HEK293 (cell line): ENCODE measurements around the gene BCLAF1.

Experiments
- PBX3 ChIP-seq: sonication (generic); formaldehyde crosslinking; IDR thresholded peaks from 2 replicates; pipeline ENCODE4 v1.8.1; 2022; ENCODE audit warnings: mild to moderate bottlenecking, moderate library complexity, missing genetic modification reagents
- PRDM10 ChIP-seq: fragments of 450-650 bp; formaldehyde crosslinking; IDR thresholded peaks from 2 replicates; pipeline ENCODE4 v1.5.1; 2016; ENCODE audit warnings: missing biosample characterization, missing genetic modification characterization
- RBAK ChIP-seq: fragments of 450-650 bp; formaldehyde crosslinking; IDR thresholded peaks from 2 replicates; pipeline ENCODE4 v1.5.1; 2016; ENCODE audit warnings: missing biosample characterization, missing genetic modification characterization
- SP7 ChIP-seq: fragments of 450-650 bp; formaldehyde crosslinking; IDR thresholded peaks from 2 replicates; pipeline ENCODE4 v1.5.1; 2016; ENCODE audit warnings: missing biosample characterization, missing genetic modification characterization
- TRIM28 ChIP-seq: IDR thresholded peaks from 2 replicates; pipeline ENCODE4 v1.6.1; 2011; ENCODE audit warnings: low read length, control low read depth, borderline replicate concordance
- ZEB2 ChIP-seq: fragments of 450-650 bp; formaldehyde crosslinking; IDR thresholded peaks from 2 replicates; pipeline ENCODE4 v1.5.1; 2016; ENCODE audit warnings: missing biosample characterization, missing genetic modification characterization
- ZFP41 ChIP-seq: fragments of 450-650 bp; formaldehyde crosslinking; IDR thresholded peaks from 2 replicates; pipeline ENCODE4 v1.5.1; 2016; ENCODE audit warnings: missing biosample characterization, missing genetic modification characterization, borderline replicate concordance
- ZNF404 ChIP-seq: fragments of 450-650 bp; formaldehyde crosslinking; IDR thresholded peaks from 2 replicates; pipeline ENCODE4 v1.5.1; 2017; ENCODE audit warnings: missing biosample characterization, missing genetic modification characterization
- ZNF530 ChIP-seq: fragments of 450-650 bp; formaldehyde crosslinking; IDR thresholded peaks from 2 replicates; pipeline ENCODE4 v1.5.1; 2016; ENCODE audit warnings: low read depth, missing biosample characterization, missing genetic modification characterization
- ZNF600 ChIP-seq: fragments of 450-650 bp; formaldehyde crosslinking; IDR thresholded peaks from 2 replicates; pipeline ENCODE4 v1.5.1; 2016; ENCODE audit warnings: missing biosample characterization, missing genetic modification characterization
- ZNF639 ChIP-seq: fragments of 450-650 bp; formaldehyde crosslinking; IDR thresholded peaks from 2 replicates; pipeline ENCODE4 v1.5.1; 2016; ENCODE audit warnings: missing biosample characterization, missing genetic modification characterization
- ZNF664 ChIP-seq: fragments of 450-650 bp; formaldehyde crosslinking; IDR thresholded peaks from 2 replicates; pipeline ENCODE4 v1.5.1; 2016; ENCODE audit warnings: missing biosample characterization, missing genetic modification characterization
- ZNF670 ChIP-seq: fragments of 450-650 bp; formaldehyde crosslinking; IDR thresholded peaks from 2 replicates; pipeline ENCODE4 v1.5.1; 2016; ENCODE audit warnings: missing biosample characterization, missing genetic modification characterization, low read depth
- ZNF837 ChIP-seq: fragments of 450-650 bp; formaldehyde crosslinking; IDR thresholded peaks from 2 replicates; pipeline ENCODE4 v1.5.1; 2016; ENCODE audit warnings: missing biosample characterization, missing genetic modification characterization
- TF ChIP-seq, protein P1 (sequence below): fragments of 450-650 bp; formaldehyde crosslinking; IDR thresholded peaks from 2 replicates; pipeline ENCODE4 v1.5.1; 2016; ENCODE audit warnings: missing biosample characterization, missing genetic modification characterization
- TF ChIP-seq, protein P2 (sequence below): fragments of 450-650 bp; formaldehyde crosslinking; IDR thresholded peaks from 2 replicates; pipeline ENCODE4 v1.5.1; 2016; ENCODE audit warnings: missing biosample characterization, missing genetic modification characterization
- TF ChIP-seq, protein P3 (sequence below): fragments of 450-650 bp; formaldehyde crosslinking; IDR thresholded peaks from 2 replicates; pipeline ENCODE4 v1.5.1; 2016; ENCODE audit warnings: missing biosample characterization, missing genetic modification characterization
- TF ChIP-seq, protein P4 (sequence below): fragments of 450-650 bp; formaldehyde crosslinking; conservative IDR thresholded peaks from 2 replicates; pipeline ENCODE4 v1.5.1; 2016; ENCODE audit warnings: low read depth, missing biosample characterization, missing genetic modification characterization
- TF ChIP-seq, protein P5 (sequence below): fragments of 450-650 bp; formaldehyde crosslinking; IDR thresholded peaks from 2 replicates; pipeline ENCODE4 v1.5.1; 2016; ENCODE audit warnings: missing biosample characterization, missing genetic modification characterization, low read depth

The BCLAF1 gene

DNA sequence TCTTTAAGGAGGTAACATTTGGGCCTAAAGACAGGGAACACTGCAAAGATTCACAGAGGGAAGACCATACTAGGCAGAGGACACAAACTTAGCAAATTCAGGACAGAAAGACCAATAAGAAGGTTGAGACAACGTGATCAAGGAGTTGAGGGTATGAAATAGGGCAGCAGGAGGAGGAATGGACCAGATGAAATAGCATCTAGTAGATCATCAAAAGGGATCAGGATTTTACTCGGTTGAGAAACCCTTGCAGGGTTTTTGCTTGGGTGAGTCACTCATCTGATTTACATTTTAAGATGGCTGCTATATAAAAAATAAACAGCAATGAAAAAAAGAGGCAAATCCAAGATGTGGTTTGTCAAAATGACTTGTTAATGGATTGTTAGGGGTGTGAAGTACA, 4.7 kb downstream of the BCLAF1 start (continued):
- TF ChIP-seq, protein P1, sequence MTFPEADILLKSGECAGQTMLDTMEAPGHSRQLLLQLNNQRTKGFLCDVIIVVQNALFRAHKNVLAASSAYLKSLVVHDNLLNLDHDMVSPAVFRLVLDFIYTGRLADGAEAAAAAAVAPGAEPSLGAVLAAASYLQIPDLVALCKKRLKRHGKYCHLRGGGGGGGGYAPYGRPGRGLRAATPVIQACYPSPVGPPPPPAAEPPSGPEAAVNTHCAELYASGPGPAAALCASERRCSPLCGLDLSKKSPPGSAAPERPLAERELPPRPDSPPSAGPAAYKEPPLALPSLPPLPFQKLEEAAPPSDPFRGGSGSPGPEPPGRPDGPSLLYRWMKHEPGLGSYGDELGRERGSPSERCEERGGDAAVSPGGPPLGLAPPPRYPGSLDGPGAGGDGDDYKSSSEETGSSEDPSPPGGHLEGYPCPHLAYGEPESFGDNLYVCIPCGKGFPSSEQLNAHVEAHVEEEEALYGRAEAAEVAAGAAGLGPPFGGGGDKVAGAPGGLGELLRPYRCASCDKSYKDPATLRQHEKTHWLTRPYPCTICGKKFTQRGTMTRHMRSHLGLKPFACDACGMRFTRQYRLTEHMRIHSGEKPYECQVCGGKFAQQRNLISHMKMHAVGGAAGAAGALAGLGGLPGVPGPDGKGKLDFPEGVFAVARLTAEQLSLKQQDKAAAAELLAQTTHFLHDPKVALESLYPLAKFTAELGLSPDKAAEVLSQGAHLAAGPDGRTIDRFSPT (tag by site-specific recombination) = no peak
- no peak; the same call in 1 of the 2 replicates for TF ChIP-seq SP7
- TF ChIP-seq ZFP41 = no peak
- TF ChIP-seq ZNF670 = no peak
- TF ChIP-seq PRDM10 = peak; percentile 92
- peak; percentile 62; the same call in 1 of the 2 replicates for TF ChIP-seq ZNF664 (tag by site-specific recombination)
- TF ChIP-seq PBX3 = no peak
- peak; percentile 51; the same call in 1 of the 2 replicates for TF ChIP-seq TRIM28
- TF ChIP-seq ZNF600 (tag by site-specific recombination) = peak; percentile 50; the same call in 1 of the 2 replicates
- TF ChIP-seq, protein P2, sequence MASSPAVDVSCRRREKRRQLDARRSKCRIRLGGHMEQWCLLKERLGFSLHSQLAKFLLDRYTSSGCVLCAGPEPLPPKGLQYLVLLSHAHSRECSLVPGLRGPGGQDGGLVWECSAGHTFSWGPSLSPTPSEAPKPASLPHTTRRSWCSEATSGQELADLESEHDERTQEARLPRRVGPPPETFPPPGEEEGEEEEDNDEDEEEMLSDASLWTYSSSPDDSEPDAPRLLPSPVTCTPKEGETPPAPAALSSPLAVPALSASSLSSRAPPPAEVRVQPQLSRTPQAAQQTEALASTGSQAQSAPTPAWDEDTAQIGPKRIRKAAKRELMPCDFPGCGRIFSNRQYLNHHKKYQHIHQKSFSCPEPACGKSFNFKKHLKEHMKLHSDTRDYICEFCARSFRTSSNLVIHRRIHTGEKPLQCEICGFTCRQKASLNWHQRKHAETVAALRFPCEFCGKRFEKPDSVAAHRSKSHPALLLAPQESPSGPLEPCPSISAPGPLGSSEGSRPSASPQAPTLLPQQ = peak; percentile 62
- TF ChIP-seq, protein P3, sequence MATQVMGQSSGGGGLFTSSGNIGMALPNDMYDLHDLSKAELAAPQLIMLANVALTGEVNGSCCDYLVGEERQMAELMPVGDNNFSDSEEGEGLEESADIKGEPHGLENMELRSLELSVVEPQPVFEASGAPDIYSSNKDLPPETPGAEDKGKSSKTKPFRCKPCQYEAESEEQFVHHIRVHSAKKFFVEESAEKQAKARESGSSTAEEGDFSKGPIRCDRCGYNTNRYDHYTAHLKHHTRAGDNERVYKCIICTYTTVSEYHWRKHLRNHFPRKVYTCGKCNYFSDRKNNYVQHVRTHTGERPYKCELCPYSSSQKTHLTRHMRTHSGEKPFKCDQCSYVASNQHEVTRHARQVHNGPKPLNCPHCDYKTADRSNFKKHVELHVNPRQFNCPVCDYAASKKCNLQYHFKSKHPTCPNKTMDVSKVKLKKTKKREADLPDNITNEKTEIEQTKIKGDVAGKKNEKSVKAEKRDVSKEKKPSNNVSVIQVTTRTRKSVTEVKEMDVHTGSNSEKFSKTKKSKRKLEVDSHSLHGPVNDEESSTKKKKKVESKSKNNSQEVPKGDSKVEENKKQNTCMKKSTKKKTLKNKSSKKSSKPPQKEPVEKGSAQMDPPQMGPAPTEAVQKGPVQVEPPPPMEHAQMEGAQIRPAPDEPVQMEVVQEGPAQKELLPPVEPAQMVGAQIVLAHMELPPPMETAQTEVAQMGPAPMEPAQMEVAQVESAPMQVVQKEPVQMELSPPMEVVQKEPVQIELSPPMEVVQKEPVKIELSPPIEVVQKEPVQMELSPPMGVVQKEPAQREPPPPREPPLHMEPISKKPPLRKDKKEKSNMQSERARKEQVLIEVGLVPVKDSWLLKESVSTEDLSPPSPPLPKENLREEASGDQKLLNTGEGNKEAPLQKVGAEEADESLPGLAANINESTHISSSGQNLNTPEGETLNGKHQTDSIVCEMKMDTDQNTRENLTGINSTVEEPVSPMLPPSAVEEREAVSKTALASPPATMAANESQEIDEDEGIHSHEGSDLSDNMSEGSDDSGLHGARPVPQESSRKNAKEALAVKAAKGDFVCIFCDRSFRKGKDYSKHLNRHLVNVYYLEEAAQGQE (tag by site-specific recombination) = no peak
- no peak for TF ChIP-seq RBAK (tag by site-specific recombination)
- 0 out of 2 replicates have a peak, but pooled peaks have one; percentile 10 for TF ChIP-seq ZNF639 (tag by site-specific recombination)
- TF ChIP-seq, protein P4, sequence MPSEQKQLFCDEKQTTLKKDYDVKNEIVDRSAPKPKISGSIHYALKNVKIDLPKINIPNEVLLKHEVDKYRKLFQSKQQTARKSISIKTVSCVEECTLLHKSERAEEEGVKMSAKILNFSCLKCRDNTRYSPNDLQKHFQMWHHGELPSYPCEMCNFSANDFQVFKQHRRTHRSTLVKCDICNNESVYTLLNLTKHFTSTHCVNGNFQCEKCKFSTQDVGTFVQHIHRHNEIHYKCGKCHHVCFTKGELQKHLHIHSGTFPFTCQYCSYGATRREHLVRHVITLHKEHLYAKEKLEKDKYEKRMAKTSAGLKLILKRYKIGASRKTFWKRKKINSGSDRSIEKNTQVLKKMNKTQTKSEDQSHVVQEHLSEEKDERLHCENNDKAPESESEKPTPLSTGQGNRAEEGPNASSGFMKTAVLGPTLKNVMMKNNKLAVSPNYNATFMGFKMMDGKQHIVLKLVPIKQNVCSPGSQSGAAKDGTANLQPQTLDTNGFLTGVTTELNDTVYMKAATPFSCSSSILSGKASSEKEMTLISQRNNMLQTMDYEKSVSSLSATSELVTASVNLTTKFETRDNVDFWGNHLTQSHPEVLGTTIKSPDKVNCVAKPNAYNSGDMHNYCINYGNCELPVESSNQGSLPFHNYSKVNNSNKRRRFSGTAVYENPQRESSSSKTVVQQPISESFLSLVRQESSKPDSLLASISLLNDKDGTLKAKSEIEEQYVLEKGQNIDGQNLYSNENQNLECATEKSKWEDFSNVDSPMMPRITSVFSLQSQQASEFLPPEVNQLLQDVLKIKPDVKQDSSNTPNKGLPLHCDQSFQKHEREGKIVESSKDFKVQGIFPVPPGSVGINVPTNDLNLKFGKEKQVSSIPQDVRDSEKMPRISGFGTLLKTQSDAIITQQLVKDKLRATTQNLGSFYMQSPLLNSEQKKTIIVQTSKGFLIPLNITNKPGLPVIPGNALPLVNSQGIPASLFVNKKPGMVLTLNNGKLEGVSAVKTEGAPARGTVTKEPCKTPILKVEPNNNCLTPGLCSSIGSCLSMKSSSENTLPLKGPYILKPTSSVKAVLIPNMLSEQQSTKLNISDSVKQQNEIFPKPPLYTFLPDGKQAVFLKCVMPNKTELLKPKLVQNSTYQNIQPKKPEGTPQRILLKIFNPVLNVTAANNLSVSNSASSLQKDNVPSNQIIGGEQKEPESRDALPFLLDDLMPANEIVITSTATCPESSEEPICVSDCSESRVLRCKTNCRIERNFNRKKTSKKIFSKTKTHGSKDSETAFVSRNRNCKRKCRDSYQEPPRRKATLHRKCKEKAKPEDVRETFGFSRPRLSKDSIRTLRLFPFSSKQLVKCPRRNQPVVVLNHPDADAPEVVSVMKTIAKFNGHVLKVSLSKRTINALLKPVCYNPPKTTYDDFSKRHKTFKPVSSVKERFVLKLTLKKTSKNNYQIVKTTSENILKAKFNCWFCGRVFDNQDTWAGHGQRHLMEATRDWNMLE (tag by site-specific recombination) = no peak
- TF ChIP-seq ZNF837 (tag by site-specific recombination) = no peak
- TF ChIP-seq ZNF530 (tag by site-specific recombination) = no peak
- no peak for TF ChIP-seq ZNF404 (tag by site-specific recombination)
- TF ChIP-seq, protein P5, sequence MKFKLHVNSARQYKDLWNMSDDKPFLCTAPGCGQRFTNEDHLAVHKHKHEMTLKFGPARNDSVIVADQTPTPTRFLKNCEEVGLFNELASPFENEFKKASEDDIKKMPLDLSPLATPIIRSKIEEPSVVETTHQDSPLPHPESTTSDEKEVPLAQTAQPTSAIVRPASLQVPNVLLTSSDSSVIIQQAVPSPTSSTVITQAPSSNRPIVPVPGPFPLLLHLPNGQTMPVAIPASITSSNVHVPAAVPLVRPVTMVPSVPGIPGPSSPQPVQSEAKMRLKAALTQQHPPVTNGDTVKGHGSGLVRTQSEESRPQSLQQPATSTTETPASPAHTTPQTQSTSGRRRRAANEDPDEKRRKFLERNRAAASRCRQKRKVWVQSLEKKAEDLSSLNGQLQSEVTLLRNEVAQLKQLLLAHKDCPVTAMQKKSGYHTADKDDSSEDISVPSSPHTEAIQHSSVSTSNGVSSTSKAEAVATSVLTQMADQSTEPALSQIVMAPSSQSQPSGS (tag by site-specific recombination) = no peak
- TF ChIP-seq ZEB2 (tag by site-specific recombination) = peak; percentile 24; the same call in 1 of the 2 replicates
